ENCODE data around the gene SCN4B. TPM values are rescaled to one million over a fixed set of nuclear protein-coding genes. Genes with fewer than 3 reads are reported as not detected.
A peak's percentile ranks its signal among the peaks of the same experiment; 100 is the strongest.

SCN4B gene
- total and polyA plus RNA-seq, 7 experiments from 2014 or later, result 0.19 TPM; not detected in 6

GRCh38 chr11:118169300-118170140 lies 16.9 kb upstream of the SCN4B start:
- Mint-ChIP-seq H3K4me3 (no peak overlapping the region), H3K9me3 (no peaks in the 10 kb centered on the region), H3K27ac (no peak overlapping the region), H3K27me3 (peaks cover 0 to 22% (median 4%) of the 10 kb centered on the region in 5 donors), H3K4me1 (peaks cover 0 to 9% (median 0%) of the 10 kb centered on the region in 7 donors), H3K36me3 (no peaks in the 10 kb centered on the region)
- Histone ChIP-seq H3K27ac (ENCODE audit: low read depth, low read length) (no peak overlapping the region), H3K4me1 (ENCODE audit: control insufficient read depth in 2 of 2, insufficient read depth in 2 of 2, low read length in 2 of 2) (peaks cover 0 to 5% of the 10 kb centered on the region in 2 donors), H3K4me3 (ENCODE audit: low read length) (no peak overlapping the region), H3K36me3 (ENCODE audit: control insufficient read depth in 2 of 3, insufficient read depth in 3 of 3, low read length in 3 of 3) (no peaks in the 10 kb centered on the region), H3K9me3 (ENCODE audit: control insufficient read depth in 2 of 3, low read length in 3 of 3) (no peaks in the 10 kb centered on the region), H3K27me3 (ENCODE audit: control insufficient read depth in 2 of 2, insufficient read depth in 2 of 2, low read length in 2 of 2) (no peaks in the 10 kb centered on the region)
- intact Hi-C loops (cut with micrococcal nuclease), result no loop called here
- ChIA-PET CTCF (interaction anchor here (3.1 kb wide), 1 partner anchor 26 kb away, joined by 9 read pairs; no protein-coding TSS in a partner anchor), POLR2A (no interaction called here)
- DNase-seq (no peak), ATAC-seq (no peak)

GRCh38 chr11:118168751-118169150 lies 16.1 kb upstream of the SCN4B start:
- ChIA-PET CTCF (no interaction called here), POLR2A (no interaction called here)
- no peaks in the 10 kb centered on the region for H3K36me3 ChIP-seq (ENCODE audit: control insufficient read depth in 2 of 3, insufficient read depth in 3 of 3, low read length in 3 of 3)
- peaks cover 0 to 20% (median 4%) of the 10 kb centered on the region in 5 donors for H3K27me3 Mint-ChIP-seq
- intact Hi-C loops (cut with micrococcal nuclease), result no loop called here
- no peak overlapping the region for H3K27ac Mint-ChIP-seq
- ATAC-seq (no peak), DNase-seq (no peak)
- peaks cover 0 to 9% (median 0%) of the 10 kb centered on the region in 7 donors for H3K4me1 Mint-ChIP-seq
- no peak overlapping the region for H3K4me3 Mint-ChIP-seq
- H3K27me3 ChIP-seq (ENCODE audit: control insufficient read depth in 2 of 2, insufficient read depth in 2 of 2, low read length in 2 of 2), result no peaks in the 10 kb centered on the region
- H3K9me3 Mint-ChIP-seq, result no peaks in the 10 kb centered on the region
- H3K36me3 Mint-ChIP-seq, result no peaks in the 10 kb centered on the region
- H3K27ac ChIP-seq (ENCODE audit: low read depth, low read length), result no peak overlapping the region
- no peaks in the 10 kb centered on the region for H3K9me3 ChIP-seq (ENCODE audit: control insufficient read depth in 2 of 3, low read length in 3 of 3)
- peaks cover 0 to 5% of the 10 kb centered on the region in 2 donors for H3K4me1 ChIP-seq (ENCODE audit: control insufficient read depth in 2 of 2, insufficient read depth in 2 of 2, low read length in 2 of 2)
- no peak overlapping the region for H3K4me3 ChIP-seq (ENCODE audit: low read length)

GRCh38 chr11:118168316-118168715 lies 15.7 kb upstream of the SCN4B start:
- peaks cover 0 to 9% (median 0%) of the 10 kb centered on the region in 7 donors for H3K4me1 Mint-ChIP-seq
- H3K27me3 ChIP-seq (ENCODE audit: control insufficient read depth in 2 of 2, insufficient read depth in 2 of 2, low read length in 2 of 2), result no peaks in the 10 kb centered on the region
- DNase-seq (no peak), ATAC-seq (no peak)
- no peak overlapping the region for H3K27ac Mint-ChIP-seq
- H3K27me3 Mint-ChIP-seq, result peaks cover 0 to 23% (median 4%) of the 10 kb centered on the region in 5 donors
- ChIA-PET CTCF (no interaction called here), POLR2A (no interaction called here)
- H3K27ac ChIP-seq (ENCODE audit: low read depth, low read length), result no peak overlapping the region
- H3K36me3 Mint-ChIP-seq, result no peaks in the 10 kb centered on the region
- no peak overlapping the region for H3K4me3 ChIP-seq (ENCODE audit: low read length)
- intact Hi-C loops (cut with micrococcal nuclease), result no loop called here
- H3K36me3 ChIP-seq (ENCODE audit: control insufficient read depth in 2 of 3, insufficient read depth in 3 of 3, low read length in 3 of 3), result no peaks in the 10 kb centered on the region
- H3K9me3 Mint-ChIP-seq, result peaks cover 0 to 3% (median 0%) of the 10 kb centered on the region in 11 donors
- H3K4me3 Mint-ChIP-seq, result no peak overlapping the region
- H3K4me1 ChIP-seq (ENCODE audit: control insufficient read depth in 2 of 2, insufficient read depth in 2 of 2, low read length in 2 of 2), result peaks cover 0 to 5% of the 10 kb centered on the region in 2 donors
- no peaks in the 10 kb centered on the region for H3K9me3 ChIP-seq (ENCODE audit: control insufficient read depth in 2 of 3, low read length in 3 of 3)

- H3K9me3 Mint-ChIP-seq, result peaks cover 0 to 3% (median 0%) of the 10 kb centered on the region in 11 donors
- no peaks in the 10 kb centered on the region for H3K36me3 Mint-ChIP-seq
- Histone ChIP-seq H3K4me1 (ENCODE audit: control insufficient read depth in 2 of 2, insufficient read depth in 2 of 2, low read length in 2 of 2) (peaks cover 0 to 5% of the 10 kb centered on the region in 2 donors), H3K27ac (ENCODE audit: low read depth, low read length) (no peak overlapping the region), H3K36me3 (ENCODE audit: control insufficient read depth in 2 of 3, insufficient read depth in 3 of 3, low read length in 3 of 3) (no peaks in the 10 kb centered on the region), H3K27me3 (ENCODE audit: control insufficient read depth in 2 of 2, insufficient read depth in 2 of 2, low read length in 2 of 2) (no peaks in the 10 kb centered on the region), H3K4me3 (ENCODE audit: low read length) (no peak overlapping the region), H3K9me3 (ENCODE audit: control insufficient read depth in 2 of 3, low read length in 3 of 3) (no peaks in the 10 kb centered on the region)
- H3K4me1 Mint-ChIP-seq, result peaks cover 0 to 9% (median 0%) of the 10 kb centered on the region in 7 donors
- H3K27me3 Mint-ChIP-seq, result peaks cover 0 to 25% (median 5%) of the 10 kb centered on the region in 5 donors
- no peak for ATAC-seq
- ChIA-PET POLR2A (no interaction called here), CTCF (no interaction called here)
- H3K4me3 Mint-ChIP-seq, result no peak overlapping the region
- DNase-seq, result no peak
- intact Hi-C loops (cut with micrococcal nuclease), result no loop called here
- H3K27ac Mint-ChIP-seq, result no peak overlapping the region
Measured at GRCh38 chr11:118167906-118168305, 15.3 kb upstream of the SCN4B start.

- Mint-ChIP-seq H3K4me3 (no peak overlapping the region), H3K9me3 (peaks cover 0 to 3% (median 0%) of the 10 kb centered on the region in 11 donors), H3K27me3 (peaks cover 0 to 29% (median 8%) of the 10 kb centered on the region in 5 donors), H3K36me3 (no peaks in the 10 kb centered on the region), H3K4me1 (peaks cover 0 to 9% (median 0%) of the 10 kb centered on the region in 7 donors), H3K27ac (peak overlapping the region in 1 of 9 donors; percentile 25)
- ChIA-PET CTCF (no interaction called here), POLR2A (no interaction called here)
- no peaks in the 10 kb centered on the region for H3K36me3 ChIP-seq (ENCODE audit: control insufficient read depth in 2 of 3, insufficient read depth in 3 of 3, low read length in 3 of 3)
- no peak overlapping the region for H3K4me3 ChIP-seq (ENCODE audit: low read length)
- DNase-seq (no peak), ATAC-seq (no peak)
- no peak overlapping the region for H3K27ac ChIP-seq (ENCODE audit: low read depth, low read length)
- no peaks in the 10 kb centered on the region for H3K9me3 ChIP-seq (ENCODE audit: control insufficient read depth in 2 of 3, low read length in 3 of 3)
- peaks cover 0 to 5% of the 10 kb centered on the region in 2 donors for H3K4me1 ChIP-seq (ENCODE audit: control insufficient read depth in 2 of 2, insufficient read depth in 2 of 2, low read length in 2 of 2)
- intact Hi-C loops (cut with micrococcal nuclease), result no loop called here
- H3K27me3 ChIP-seq (ENCODE audit: control insufficient read depth in 2 of 2, insufficient read depth in 2 of 2, low read length in 2 of 2), result no peaks in the 10 kb centered on the region
Measured at GRCh38 chr11:118167253-118167652, 14.6 kb upstream of the SCN4B start.

GRCh38 chr11:118166641-118167040 lies 14.0 kb upstream of the SCN4B start:
- H3K36me3 Mint-ChIP-seq, result no peaks in the 10 kb centered on the region
- peak overlapping the region in 2 of 9 donors; percentile 56 to 84 for H3K27ac Mint-ChIP-seq
- DNase-seq (no peak), ATAC-seq (no peak)
- H3K4me1 ChIP-seq (ENCODE audit: control insufficient read depth in 2 of 2, insufficient read depth in 2 of 2, low read length in 2 of 2), result peaks cover 0 to 5% of the 10 kb centered on the region in 2 donors
- no peaks in the 10 kb centered on the region for H3K9me3 ChIP-seq (ENCODE audit: control insufficient read depth in 2 of 3, low read length in 3 of 3)
- intact Hi-C loops (cut with micrococcal nuclease), result no loop called here
- H3K4me3 ChIP-seq (ENCODE audit: low read length), result no peak overlapping the region
- no peaks in the 10 kb centered on the region for H3K36me3 ChIP-seq (ENCODE audit: control insufficient read depth in 2 of 3, insufficient read depth in 3 of 3, low read length in 3 of 3)
- no peak overlapping the region for H3K27ac ChIP-seq (ENCODE audit: low read depth, low read length)
- no peak overlapping the region for H3K4me3 Mint-ChIP-seq
- H3K9me3 Mint-ChIP-seq, result peaks cover 0 to 3% (median 0%) of the 10 kb centered on the region in 11 donors
- CTCF ChIA-PET, result no interaction called here
- POLR2A ChIA-PET, result no interaction called here
- peaks cover 0 to 30% (median 8%) of the 10 kb centered on the region in 5 donors for H3K27me3 Mint-ChIP-seq
- no peaks in the 10 kb centered on the region for H3K27me3 ChIP-seq (ENCODE audit: control insufficient read depth in 2 of 2, insufficient read depth in 2 of 2, low read length in 2 of 2)
- peaks cover 0 to 5% (median 0%) of the 10 kb centered on the region in 7 donors for H3K4me1 Mint-ChIP-seq
